GM13976 (cell line): Measurements from ENCODE around the gene HTR7.

ENCODE experiments used
- DNase-seq: peaks from one replicate; pipeline ENCODE4 v3.0.0; 2012; ENCODE audit warnings: low spot score
- in situ Hi-C: fragments of 300-500 bp; cut with MboI; formaldehyde crosslinking; loops from one replicate; pipeline ENCODE4 v1.12.0; 2022; ENCODE audit warnings: low sequenced_read_pairs, mixed read lengths, inconsistent platforms; ENCODE audit not compliant: unreplicated experiment
- TF ChIP-seq, protein P1 (sequence below): IDR thresholded peaks from 2 replicates; pipeline ENCODE4 v1.5.1; 2012; ENCODE audit warnings: borderline replicate concordance, mild to moderate bottlenecking; ENCODE audit not compliant: insufficient read depth; ENCODE audit errors: extremely low read depth, missing control alignments, control extremely low read depth

Gene HTR7

DNA sequence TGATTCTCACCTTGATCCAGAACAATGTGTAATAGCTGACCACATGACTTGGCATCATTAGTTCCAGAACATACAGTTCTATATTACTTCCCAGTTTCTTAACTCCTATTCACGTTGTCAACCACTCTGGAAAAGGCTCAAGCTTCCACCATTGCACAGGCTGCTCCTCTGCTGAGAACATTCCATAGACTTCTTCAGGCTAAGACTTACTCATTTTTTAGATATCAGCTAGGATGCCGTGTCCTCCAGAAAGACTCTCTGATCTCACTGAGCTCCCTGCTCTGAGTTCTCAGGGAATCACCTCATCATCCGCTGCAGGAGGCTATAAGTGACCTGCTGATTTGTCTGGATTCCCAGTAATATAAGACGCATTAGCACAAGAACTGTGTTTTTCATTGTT, 73.1 kb downstream of the HTR7 start:
- no peak for DNase-seq
- in situ Hi-C loops, result no loop called here
- TF ChIP-seq, protein P1, sequence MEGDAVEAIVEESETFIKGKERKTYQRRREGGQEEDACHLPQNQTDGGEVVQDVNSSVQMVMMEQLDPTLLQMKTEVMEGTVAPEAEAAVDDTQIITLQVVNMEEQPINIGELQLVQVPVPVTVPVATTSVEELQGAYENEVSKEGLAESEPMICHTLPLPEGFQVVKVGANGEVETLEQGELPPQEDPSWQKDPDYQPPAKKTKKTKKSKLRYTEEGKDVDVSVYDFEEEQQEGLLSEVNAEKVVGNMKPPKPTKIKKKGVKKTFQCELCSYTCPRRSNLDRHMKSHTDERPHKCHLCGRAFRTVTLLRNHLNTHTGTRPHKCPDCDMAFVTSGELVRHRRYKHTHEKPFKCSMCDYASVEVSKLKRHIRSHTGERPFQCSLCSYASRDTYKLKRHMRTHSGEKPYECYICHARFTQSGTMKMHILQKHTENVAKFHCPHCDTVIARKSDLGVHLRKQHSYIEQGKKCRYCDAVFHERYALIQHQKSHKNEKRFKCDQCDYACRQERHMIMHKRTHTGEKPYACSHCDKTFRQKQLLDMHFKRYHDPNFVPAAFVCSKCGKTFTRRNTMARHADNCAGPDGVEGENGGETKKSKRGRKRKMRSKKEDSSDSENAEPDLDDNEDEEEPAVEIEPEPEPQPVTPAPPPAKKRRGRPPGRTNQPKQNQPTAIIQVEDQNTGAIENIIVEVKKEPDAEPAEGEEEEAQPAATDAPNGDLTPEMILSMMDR, result no peak

DNA sequence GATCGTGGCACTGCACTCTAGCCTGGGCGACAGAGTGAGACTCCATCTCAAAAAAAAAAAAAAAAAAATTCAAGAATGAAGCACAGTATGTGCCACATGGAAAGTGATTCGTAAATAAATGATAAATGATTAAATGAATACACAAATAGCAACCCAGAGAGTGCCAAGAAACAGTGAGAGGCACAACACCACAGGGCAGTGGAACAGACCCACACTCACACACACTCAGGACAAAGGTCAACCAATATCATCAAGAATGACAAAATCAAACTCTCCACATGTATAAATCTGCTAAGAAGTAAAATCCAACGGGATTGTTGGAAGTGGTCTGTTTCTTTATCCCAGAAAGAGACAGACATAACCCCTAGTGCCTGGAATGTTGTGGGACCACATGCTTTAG, 77.4 kb downstream of the HTR7 start:
- DNase-seq, result no peak
- in situ Hi-C loops, result no loop called here
- TF ChIP-seq, protein P1, result no peak

DNA sequence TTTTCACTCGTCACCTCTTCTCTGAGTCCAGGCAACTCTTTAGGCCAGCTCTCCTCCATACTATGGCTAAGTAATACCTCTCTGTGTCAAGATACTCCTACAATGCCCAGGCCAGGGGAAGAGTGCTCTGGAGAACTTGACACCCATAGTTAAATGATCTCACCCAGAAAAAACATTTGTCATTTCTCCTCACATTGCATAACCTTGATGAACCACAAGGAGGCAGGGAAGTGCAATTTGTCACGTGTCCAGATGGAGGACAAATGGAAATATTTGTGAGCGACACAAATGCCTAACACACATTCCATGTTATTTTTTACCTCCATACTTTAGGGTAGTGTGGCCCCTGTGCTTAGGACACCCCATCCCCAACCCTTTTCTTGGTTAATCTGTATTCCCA, 78.3 kb downstream of the HTR7 start:
- TF ChIP-seq, protein P1, result no peak
- in situ Hi-C loops, result no loop called here
- DNase-seq, result no peak

DNA sequence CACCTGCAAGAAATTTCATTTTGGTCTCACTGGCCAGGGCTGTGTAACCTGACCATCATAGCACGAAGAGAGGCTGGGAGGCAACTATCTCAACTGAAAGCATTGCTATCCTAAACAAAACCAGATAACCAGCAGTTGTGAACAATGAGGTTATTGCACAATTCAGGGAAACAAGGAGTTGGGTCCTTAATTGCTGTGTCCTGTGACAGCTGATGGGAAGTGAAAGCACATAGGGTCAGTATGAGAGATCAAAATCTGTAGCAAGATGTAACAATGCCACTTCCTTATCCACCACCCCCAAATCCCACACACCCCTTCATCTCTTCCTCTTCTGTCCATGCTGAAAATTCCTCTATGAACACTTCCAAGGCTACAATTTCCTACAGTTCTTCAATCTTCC, 80.2 kb downstream of the HTR7 start:
- TF ChIP-seq, protein P1, result no peak
- in situ Hi-C loops, result no loop called here
- no peak for DNase-seq

DNA sequence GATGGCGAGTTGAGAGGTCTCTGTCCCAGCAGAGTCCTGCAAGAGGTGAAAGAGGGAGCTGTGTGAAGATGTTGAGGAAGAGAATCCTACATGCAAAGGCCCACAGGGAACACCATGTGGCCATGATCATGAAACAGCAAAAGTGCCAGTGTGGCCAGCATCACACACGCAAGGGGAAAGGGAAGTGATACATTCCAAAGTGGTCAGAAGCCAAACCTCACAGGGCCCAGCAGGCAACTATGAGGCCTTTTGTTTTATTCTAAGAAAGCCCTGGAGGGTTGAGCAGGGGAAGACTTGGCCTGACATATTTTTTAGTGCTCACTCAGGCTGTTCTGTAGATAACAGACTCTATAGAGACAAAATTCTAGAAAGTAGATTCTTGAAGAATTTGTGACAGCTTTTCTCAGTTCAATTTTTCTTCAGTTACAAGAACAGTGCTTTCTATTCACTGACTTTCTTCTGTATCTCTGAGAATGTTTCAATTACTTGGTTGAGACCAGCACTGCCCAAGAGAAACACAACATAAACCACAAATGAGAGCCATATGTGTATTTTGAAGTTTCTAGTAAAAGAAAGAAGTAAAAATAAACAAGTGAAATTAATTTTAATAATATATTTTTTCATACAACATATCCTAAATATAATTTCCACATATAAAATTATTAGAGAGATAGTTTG, 82.3 kb downstream of the HTR7 start:
- TF ChIP-seq, protein P1, result no peak
- DNase-seq, result no peak

DNA sequence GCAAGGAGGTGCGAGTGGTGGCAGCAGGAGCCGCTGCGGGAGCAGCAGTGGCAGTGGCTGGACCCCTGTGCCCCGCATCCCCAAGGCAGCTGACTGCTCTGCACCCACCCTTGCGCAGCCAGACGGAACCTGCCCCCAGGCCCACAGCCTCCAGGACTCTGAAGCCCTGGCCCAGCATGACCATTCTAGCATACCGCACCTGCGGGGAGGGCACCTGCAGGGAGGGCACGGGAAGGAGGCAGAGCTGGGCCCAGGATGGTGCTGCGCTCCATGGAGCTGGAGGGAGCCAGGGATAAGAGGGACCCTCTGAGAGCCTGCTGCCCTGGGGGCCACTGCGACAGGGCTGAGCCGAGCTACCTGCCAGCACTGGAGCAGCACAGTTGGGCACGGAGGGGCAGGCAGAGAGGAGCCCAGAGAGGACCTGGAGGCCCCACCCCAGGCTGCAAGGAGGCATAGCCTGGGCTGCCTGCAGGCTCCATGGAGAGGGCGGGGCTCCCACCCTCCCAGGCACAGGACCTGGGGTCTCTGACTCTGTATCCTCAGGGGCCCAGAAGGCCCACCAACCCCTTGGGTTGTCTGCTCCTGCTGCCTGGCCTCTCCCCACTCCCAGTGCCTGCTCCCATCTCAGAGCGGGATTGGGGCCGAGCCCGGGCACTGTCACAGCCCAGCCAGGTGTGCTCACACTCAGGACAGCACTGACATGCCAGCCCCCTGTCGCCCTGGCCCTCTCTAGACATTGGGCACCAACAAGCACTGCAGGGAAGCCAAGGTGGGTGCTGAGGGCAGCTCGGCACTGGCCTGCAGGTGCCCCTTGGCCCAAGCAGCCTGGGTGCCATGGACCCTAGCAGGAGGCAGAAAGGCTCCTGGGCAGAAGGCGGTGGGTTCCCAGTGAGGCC, 87.6 kb downstream of the HTR7 start:
- in situ Hi-C loops, result loop anchor here (10.0 to 25.0 kb wide), 2 partner anchors 95 to 517 kb away; no protein-coding TSS in a partner anchor
- TF ChIP-seq, protein P1, result no peak

More for the DNA sequence above, 82.3 kb downstream of the HTR7 start:
- in situ Hi-C loops, result no loop called here

More for the DNA sequence above, 87.6 kb downstream of the HTR7 start:
- no peak for DNase-seq
